Fibroblast of lung (primary cell): ENCODE results near the gene ASAP2. TPM values are rescaled to one million over a fixed set of nuclear protein-coding genes. Genes with fewer than 3 reads are reported as not detected.

Experiments
- DNase-seq, 2 donors: peaks; one replicate each; pipeline versions ENCODE4 v3.0.0 to v3.0.0-alpha.2; 2010; ENCODE audit warnings: low read depth in 2 of 2
- H2AFZ ChIP-seq: 2 replicates; pipeline ENCODE4 v1.5.1; 2012; ENCODE audit warnings: low read length, control low read depth, inconsistent platforms
- H3K27ac ChIP-seq: 2 replicates; pipeline ENCODE4 v1.5.1; 2011; ENCODE audit warnings: low read length, control low read depth; ENCODE audit not compliant: insufficient read depth
- H3K27me3 ChIP-seq: 2 replicates; pipeline ENCODE4 v1.5.1; 2011; ENCODE audit warnings: mild to moderate bottlenecking, low read length; ENCODE audit not compliant: control insufficient read depth, insufficient read depth
- H3K36me3 ChIP-seq: 2 replicates; pipeline ENCODE4 v1.5.1; 2011; ENCODE audit warnings: low read length; ENCODE audit not compliant: control insufficient read depth, insufficient read depth
- H3K4me1 ChIP-seq: 2 replicates; pipeline ENCODE4 v1.5.1; 2011; ENCODE audit warnings: low read length; ENCODE audit not compliant: control insufficient read depth, insufficient read depth; ENCODE audit errors: extremely low read depth
- H3K4me2 ChIP-seq: 2 replicates; pipeline ENCODE4 v1.5.1; 2011; ENCODE audit warnings: low read length, control low read depth; ENCODE audit not compliant: insufficient read depth; ENCODE audit errors: extremely low read depth
- H3K4me3 ChIP-seq, 4 experiments: fragments of 200-600 bp in 1 of 4; sonication (generic) in 1 of 4; replicated peaks in 1 of 4; 2 replicates each; pipeline ENCODE4 v1.5.1; 2011 to 2016; ENCODE audit warnings: low read length in 4 of 4, low read depth in 3 of 4, mild to moderate bottlenecking in 3 of 4, control low read depth in 2 of 4, inconsistent platforms in 1 of 4, mixed read lengths in 1 of 4; ENCODE audit not compliant: insufficient read depth in 1 of 4; ENCODE audit errors: control extremely low read depth in 1 of 4
- H3K79me2 ChIP-seq: 2 replicates; pipeline ENCODE4 v1.5.1; 2012; ENCODE audit warnings: mild to moderate bottlenecking, low read length, inconsistent platforms; ENCODE audit not compliant: control insufficient read depth, insufficient read depth
- H3K9ac ChIP-seq: 2 replicates; pipeline ENCODE4 v1.5.1; 2011; ENCODE audit warnings: mild to moderate bottlenecking, low read length, control low read depth; ENCODE audit not compliant: insufficient read depth
- H3K9me3 ChIP-seq: 2 replicates; pipeline ENCODE4 v1.5.1; 2012; ENCODE audit warnings: low read depth, low read length; ENCODE audit not compliant: control insufficient read depth, insufficient read depth
- H4K20me1 ChIP-seq: 2 replicates; pipeline ENCODE4 v1.5.1; 2011; ENCODE audit warnings: low read length; ENCODE audit not compliant: control insufficient read depth, insufficient read depth; ENCODE audit errors: extremely low read depth
- EZH2 ChIP-seq: IDR thresholded peaks from 2 replicates; pipeline ENCODE4 v1.5.1; 2012; ENCODE audit warnings: low read length, control low read depth, mild to moderate bottlenecking; ENCODE audit errors: missing control alignments
- polyA plus RNA-seq, 2 donors: library from polyadenylated mRNA; depleted of rRNA in 1 of 2; stranded (reverse) in 1 of 2; unstranded in 1 of 2; fragments of >200 nt; gene quantifications; 2 replicates each; pipeline ENCODE4 v1.2.1, GENCODE V29; 2011 to 2012; ENCODE audit warnings: missing spikeins in 1 of 2
- total RNA-seq: library from RNA; depleted of rRNA; stranded (reverse); fragments of >200 nt; gene quantifications from 2 replicates; pipeline ENCODE4 v1.2.1, GENCODE V29; 2014
- TF ChIP-seq, protein P1 (sequence below), 2 donors: IDR thresholded peaks in 1 of 2; conservative IDR thresholded peaks in 1 of 2; 1 replicate in 1 of 2; 2 replicates in 1 of 2; pipeline ENCODE4 v1.5.1; 2011 to 2012; ENCODE audit warnings: low read length in 2 of 2, control low read depth in 1 of 2, inconsistent platforms in 1 of 2, low read depth in 1 of 2, mild to moderate bottlenecking in 1 of 2

Gene ASAP2
- total and polyA plus RNA-seq, 2 donors (not counting 1 experiment from before 2014, with no cell fraction given) = 19.2 to 19.9 TPM

DNA sequence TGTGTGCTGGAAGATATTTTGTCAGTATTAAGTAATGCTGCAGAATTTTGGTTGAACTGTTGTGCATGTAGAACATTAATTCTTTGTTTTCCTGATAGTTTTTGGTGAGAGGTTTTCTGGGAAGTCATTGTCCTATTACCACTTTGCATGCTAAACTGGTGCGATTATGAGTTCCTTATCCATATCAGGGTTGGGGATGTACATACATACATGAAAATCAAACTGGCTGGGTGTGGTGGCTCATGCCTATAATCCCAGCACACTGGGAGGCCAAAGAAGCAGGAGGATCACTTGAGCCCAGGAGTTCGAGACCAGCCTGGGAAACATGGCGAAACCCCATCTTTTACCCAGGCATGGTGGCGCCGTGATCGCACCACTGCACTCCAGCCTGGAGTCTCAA, 34.6 kb downstream of the ASAP2 start:
- H3K79me2 ChIP-seq = peaks cover 78% of the 10 kb centered on the region
- TF ChIP-seq EZH2 = no peak
- TF ChIP-seq, protein P1, sequence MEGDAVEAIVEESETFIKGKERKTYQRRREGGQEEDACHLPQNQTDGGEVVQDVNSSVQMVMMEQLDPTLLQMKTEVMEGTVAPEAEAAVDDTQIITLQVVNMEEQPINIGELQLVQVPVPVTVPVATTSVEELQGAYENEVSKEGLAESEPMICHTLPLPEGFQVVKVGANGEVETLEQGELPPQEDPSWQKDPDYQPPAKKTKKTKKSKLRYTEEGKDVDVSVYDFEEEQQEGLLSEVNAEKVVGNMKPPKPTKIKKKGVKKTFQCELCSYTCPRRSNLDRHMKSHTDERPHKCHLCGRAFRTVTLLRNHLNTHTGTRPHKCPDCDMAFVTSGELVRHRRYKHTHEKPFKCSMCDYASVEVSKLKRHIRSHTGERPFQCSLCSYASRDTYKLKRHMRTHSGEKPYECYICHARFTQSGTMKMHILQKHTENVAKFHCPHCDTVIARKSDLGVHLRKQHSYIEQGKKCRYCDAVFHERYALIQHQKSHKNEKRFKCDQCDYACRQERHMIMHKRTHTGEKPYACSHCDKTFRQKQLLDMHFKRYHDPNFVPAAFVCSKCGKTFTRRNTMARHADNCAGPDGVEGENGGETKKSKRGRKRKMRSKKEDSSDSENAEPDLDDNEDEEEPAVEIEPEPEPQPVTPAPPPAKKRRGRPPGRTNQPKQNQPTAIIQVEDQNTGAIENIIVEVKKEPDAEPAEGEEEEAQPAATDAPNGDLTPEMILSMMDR (conservative IDR thresholded peaks at IDR 0.05 in 1 of 2, IDR thresholded peaks at IDR 0.05 in 1 of 2; ENCODE audit: low read depth in 1 of 2, low read length in 2 of 2) = no peak
- H3K4me2 ChIP-seq = no peak overlapping the region
- no peak for DNase-seq
- H3K4me3 ChIP-seq = no peak overlapping the region
- H2AFZ ChIP-seq = no peak overlapping the region
- H3K27me3 ChIP-seq = no peaks in the 10 kb centered on the region
- H3K27ac ChIP-seq = no peak overlapping the region
- H3K4me1 ChIP-seq = peaks cover 2% of the 10 kb centered on the region
- H4K20me1 ChIP-seq = no peaks in the 10 kb centered on the region
- no peaks in the 10 kb centered on the region for H3K9me3 ChIP-seq
- no peaks in the 10 kb centered on the region for H3K36me3 ChIP-seq
- H3K9ac ChIP-seq = no peak overlapping the region

DNA sequence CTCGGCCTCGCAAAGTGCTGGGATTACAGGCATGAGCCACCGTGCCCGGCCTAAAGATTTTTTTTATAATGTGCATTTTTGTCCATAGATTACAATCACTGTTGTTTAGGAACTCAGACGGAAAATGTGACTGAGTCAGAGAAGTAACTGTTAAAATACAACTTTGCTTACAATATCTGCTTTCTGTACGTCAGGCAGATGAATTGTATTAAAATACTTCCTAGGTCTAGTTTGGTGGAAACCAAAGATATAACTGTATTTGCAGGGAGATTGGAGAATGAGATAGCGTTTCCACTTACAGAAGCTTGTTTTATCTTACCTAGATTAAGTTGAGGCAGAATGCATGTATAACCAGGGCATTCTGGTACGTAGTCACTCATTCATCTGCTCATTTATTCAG, 36.7 kb downstream of the ASAP2 start:
- Histone ChIP-seq H3K4me2 (no peak overlapping the region), H3K4me3 (no peak overlapping the region), H3K9me3 (no peaks in the 10 kb centered on the region), H3K4me1 (no peaks in the 10 kb centered on the region), H3K9ac (no peak overlapping the region), H3K27ac (no peak overlapping the region), H4K20me1 (no peaks in the 10 kb centered on the region), H2AFZ (no peak overlapping the region), H3K27me3 (no peaks in the 10 kb centered on the region), H3K36me3 (no peaks in the 10 kb centered on the region), H3K79me2 (peaks cover 80% of the 10 kb centered on the region)
- DNase-seq = peak in 1 of 2 donors; percentile 72
- TF ChIP-seq EZH2 = no peak
- TF ChIP-seq, protein P1 (conservative IDR thresholded peaks at IDR 0.05 in 1 of 2, IDR thresholded peaks at IDR 0.05 in 1 of 2; ENCODE audit: low read depth in 1 of 2, low read length in 2 of 2) = no peak

DNA sequence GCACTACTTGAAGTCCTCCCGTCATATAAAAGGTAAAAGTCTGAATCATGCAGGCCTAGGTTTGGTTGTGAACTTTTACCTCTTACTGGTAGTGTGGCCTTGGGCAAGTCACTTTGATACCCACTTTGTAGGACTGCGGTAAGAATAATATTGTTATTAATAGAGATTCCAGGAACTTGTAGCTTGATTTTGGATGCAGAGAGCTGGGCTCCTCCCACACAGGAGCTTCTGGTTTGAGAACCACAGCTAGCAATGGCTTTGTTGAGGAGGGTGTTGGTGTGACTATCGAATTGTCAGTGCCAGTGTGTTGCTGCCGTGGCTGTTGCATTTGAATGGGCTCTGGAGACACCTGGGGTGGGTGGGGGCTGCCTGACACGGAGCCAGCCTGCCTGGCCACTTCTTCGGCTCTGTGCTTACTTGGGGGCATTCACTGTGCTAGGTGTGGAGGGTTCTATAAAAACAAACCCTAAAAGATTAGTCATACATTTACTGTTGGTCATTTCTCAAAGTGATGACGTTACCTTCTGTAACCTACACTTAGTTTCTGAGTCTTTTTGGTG, 38.5 kb downstream of the ASAP2 start:
- Histone ChIP-seq H4K20me1 (no peaks in the 10 kb centered on the region), H3K9me3 (no peaks in the 10 kb centered on the region), H3K4me3 (no peak overlapping the region), H3K36me3 (no peaks in the 10 kb centered on the region), H3K9ac (no peak overlapping the region), H3K27ac (no peak overlapping the region), H3K4me1 (peaks cover 8% of the 10 kb centered on the region), H3K4me2 (no peak overlapping the region), H2AFZ (no peak overlapping the region), H3K27me3 (no peaks in the 10 kb centered on the region), H3K79me2 (peaks cover 76% of the 10 kb centered on the region)
- TF ChIP-seq, protein P1 (conservative IDR thresholded peaks at IDR 0.05 in 1 of 2, IDR thresholded peaks at IDR 0.05 in 1 of 2; ENCODE audit: low read depth in 1 of 2, low read length in 2 of 2) = no peak
- no peak for TF ChIP-seq EZH2
- DNase-seq = peak in 1 of 2 donors; percentile 58
